Aorta (tissue), 5 donors: ENCODE measurements around the gene TRABD. TPM values are rescaled to one million over a fixed set of nuclear protein-coding genes. Genes with fewer than 3 reads are reported as not detected.
"Not testable (repeated sequence)": the region's sequence is repeated elsewhere in the genome, so short reads cannot be mapped to it uniquely, and the experiment has no call there.

Experiments used
- ATAC-seq: fragments of 200-7000 bp; cut with Tn5 transposase; one replicate; pipeline ENCODE4 v1.9.1; 2022; ENCODE audit warnings: moderate library complexity; ENCODE audit not compliant: low FRiP score
- DNase-seq, 2 donors: peaks; one replicate each; pipeline ENCODE4 v3.0.0-alpha.2; 2020
- H3K27ac ChIP-seq, 2 donors: one replicate each; pipeline ENCODE4 v1.5.1; 2013; ENCODE audit warnings: low read length in 2 of 2, mild to moderate bottlenecking in 2 of 2, moderate library complexity in 2 of 2, control low read depth in 1 of 2, inconsistent platforms in 1 of 2, low read depth in 1 of 2
- H3K27me3 ChIP-seq, 2 donors: one replicate each; pipeline ENCODE4 v1.6.1; 2013; ENCODE audit warnings: control low read depth in 1 of 2, low read length in 1 of 2, mild to moderate bottlenecking in 1 of 2, moderate library complexity in 1 of 2; ENCODE audit not compliant: insufficient read depth in 2 of 2, control insufficient read depth in 1 of 2
- H3K36me3 ChIP-seq, 2 donors: one replicate each; pipeline ENCODE4 v1.6.1; 2013; ENCODE audit warnings: control low read depth in 1 of 2, low read length in 1 of 2, mild to moderate bottlenecking in 1 of 2; ENCODE audit not compliant: insufficient read depth in 2 of 2, control insufficient read depth in 1 of 2
- H3K4me1 ChIP-seq, 2 donors: one replicate each; pipeline ENCODE4 v1.6.1; 2013; ENCODE audit warnings: low read length in 2 of 2, control low read depth in 1 of 2, mild to moderate bottlenecking in 1 of 2, moderate library complexity in 1 of 2; ENCODE audit not compliant: insufficient read depth in 2 of 2, control insufficient read depth in 1 of 2
- H3K4me3 ChIP-seq, 2 donors: one replicate each; pipeline ENCODE4 v1.5.1; 2013; ENCODE audit warnings: low read length in 2 of 2, control low read depth in 1 of 2, mild to moderate bottlenecking in 1 of 2
- H3K9me3 ChIP-seq: one replicate; pipeline ENCODE4 v1.6.1; 2013; ENCODE audit warnings: mild to moderate bottlenecking, low read length; ENCODE audit not compliant: control insufficient read depth
- WGBS, 2 donors: extraction: QIAGEN DNeasy Blood & Tissue Kit; methylation state at CpG; one replicate each; pipeline ENCODE4 v1.1.7; 2013; 5-methylcytosine and 5-hydroxymethylcytosine counted together
- intact Hi-C, 2 donors: fragments of 100-400 bp; cut with DNase I; formaldehyde crosslinking; loops; one replicate each; pipeline versions ENCODE4 v1.14.2 to v1.15.0; 2022
- polyA plus RNA-seq, 2 donors: library from polyadenylated mRNA; stranded (reverse); fragments of 200-250 nt; gene quantifications; one replicate each; pipeline ENCODE4 v1.2.3, GENCODE V29; 2013
- total RNA-seq, 2 donors: library from RNA; stranded (reverse); fragmentation: NEBNext Ultra II Directional; extraction: Animal tissue kit (Norgen Biotek cat#: 25700); gene quantifications; one replicate each; pipeline ENCODE4 v1.2.1, GENCODE V29; 2021
- donor health status: healthy with polysubstance abuse.
- donor health status: Bipolar disorder and iron deficiency.
- donor health status: DM: no; HTN: no; CAD: no.
- donor health status: DM: no; HTN: no; CAD: no.
- donor health status: DM: yes; HTN: yes; CAD: no.

The TRABD gene
- total and polyA plus RNA-seq, 4 donors = 13.5 to 53.2 (median 30.2) TPM

DNA sequence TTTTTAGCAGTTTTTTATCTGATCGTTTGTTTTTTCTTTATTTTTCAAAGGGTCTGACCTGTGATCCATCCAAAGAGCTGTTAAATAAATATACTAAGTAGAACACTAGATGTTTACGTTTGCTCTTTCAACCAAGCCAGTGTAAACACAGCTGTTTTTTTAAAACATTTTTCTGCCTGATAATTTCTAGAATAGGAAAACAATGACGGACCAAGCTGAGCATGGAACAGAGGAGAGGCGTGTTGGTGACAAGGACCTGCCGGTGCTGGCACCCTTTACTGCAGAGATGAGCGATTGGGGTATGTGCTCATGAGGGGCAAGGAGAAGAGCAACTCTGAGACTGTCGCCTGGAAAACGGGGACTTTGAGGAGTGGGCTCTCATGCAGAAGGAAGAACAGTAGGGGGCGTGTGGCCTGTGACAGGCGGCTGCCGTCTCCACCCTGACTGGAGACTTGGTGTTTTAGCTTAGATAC, 43.8 kb upstream of the TRABD start:
- Histone ChIP-seq H3K4me1 (no peaks in the 10 kb centered on the region), H3K9me3 (no peaks in the 10 kb centered on the region), H3K36me3 (no peaks in the 10 kb centered on the region), H3K27me3 (no peaks in the 10 kb centered on the region), H3K4me3 (no peak overlapping the region), H3K27ac (no peak overlapping the region)
- intact Hi-C loops = no loop called here
- WGBS, 2 donors = 5 to 8% methylated on average over 11 of the region's 11 CpGs
- DNase-seq (peak in 1 of 2 donors; percentile 17), ATAC-seq (no peak)

DNA sequence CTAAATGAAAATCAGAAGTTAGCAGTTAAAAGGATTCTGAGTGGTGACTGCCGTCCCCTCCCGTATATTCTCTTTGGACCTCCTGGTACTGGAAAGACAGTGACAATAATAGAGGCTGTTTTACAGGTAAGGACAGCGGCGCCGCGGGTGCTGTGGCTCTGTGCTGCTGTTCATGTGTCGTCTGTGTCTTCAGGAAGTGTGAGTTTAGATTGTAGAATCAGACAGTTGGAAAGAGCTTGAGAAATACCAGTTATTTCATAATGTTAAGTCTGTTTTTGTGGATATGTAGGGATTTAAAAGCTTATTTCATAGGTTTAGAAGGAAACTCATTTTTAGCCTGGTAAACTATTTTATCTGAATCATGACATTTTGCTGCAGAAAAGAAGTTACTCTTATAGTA, 42.6 kb upstream of the TRABD start:
- intact Hi-C loops = no loop called here
- ATAC-seq (no peak), DNase-seq (peak in 1 of 2 donors; percentile 47)
- H3K9me3 ChIP-seq = no peaks in the 10 kb centered on the region
- no peaks in the 10 kb centered on the region for H3K36me3 ChIP-seq
- H3K27ac ChIP-seq = no peak overlapping the region
- H3K4me3 ChIP-seq = no peak overlapping the region
- no peaks in the 10 kb centered on the region for H3K4me1 ChIP-seq
- WGBS, 2 donors = 86 to 88% methylated on average over 7 of the region's 7 CpGs
- no peaks in the 10 kb centered on the region for H3K27me3 ChIP-seq

DNA sequence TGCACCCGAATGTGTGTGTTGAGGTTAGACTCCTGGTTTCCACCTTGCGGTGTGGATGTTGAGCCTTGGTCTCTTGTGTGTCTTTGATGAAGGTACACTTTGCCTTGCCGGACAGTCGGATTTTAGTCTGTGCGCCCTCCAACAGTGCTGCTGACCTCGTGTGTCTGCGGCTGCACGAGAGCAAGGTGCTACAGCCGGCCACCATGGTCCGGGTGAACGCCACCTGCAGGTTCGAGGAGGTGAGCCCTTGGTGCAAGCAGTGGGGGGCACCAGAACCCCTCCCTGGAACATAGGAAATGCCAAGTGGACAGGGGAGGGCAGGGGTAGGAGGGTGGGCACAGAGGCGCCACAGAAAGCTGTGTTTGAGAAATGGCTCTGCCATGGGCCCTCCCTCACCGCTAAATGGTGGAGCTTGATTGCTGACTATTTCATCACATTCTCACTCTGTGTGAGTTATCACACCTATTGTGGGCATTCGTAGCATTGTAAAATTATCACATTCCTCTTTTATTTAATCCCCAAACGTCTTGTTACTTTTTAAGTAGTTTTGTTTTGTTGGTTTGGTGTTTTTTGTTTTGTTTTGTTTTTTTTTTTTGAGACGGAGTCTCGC, 41.6 kb upstream of the TRABD start:
- Histone ChIP-seq H3K27ac (no peak overlapping the region), H3K4me1 (no peaks in the 10 kb centered on the region), H3K9me3 (no peaks in the 10 kb centered on the region), H3K36me3 (no peaks in the 10 kb centered on the region), H3K4me3 (no peak overlapping the region), H3K27me3 (no peaks in the 10 kb centered on the region)
- DNase-seq (peak in 1 of 2 donors; percentile 54), ATAC-seq (no peak)
- 93 to 94% methylated on average over 18 of the region's 18 CpGs for WGBS, 2 donors
- intact Hi-C loops = no loop called here

DNA sequence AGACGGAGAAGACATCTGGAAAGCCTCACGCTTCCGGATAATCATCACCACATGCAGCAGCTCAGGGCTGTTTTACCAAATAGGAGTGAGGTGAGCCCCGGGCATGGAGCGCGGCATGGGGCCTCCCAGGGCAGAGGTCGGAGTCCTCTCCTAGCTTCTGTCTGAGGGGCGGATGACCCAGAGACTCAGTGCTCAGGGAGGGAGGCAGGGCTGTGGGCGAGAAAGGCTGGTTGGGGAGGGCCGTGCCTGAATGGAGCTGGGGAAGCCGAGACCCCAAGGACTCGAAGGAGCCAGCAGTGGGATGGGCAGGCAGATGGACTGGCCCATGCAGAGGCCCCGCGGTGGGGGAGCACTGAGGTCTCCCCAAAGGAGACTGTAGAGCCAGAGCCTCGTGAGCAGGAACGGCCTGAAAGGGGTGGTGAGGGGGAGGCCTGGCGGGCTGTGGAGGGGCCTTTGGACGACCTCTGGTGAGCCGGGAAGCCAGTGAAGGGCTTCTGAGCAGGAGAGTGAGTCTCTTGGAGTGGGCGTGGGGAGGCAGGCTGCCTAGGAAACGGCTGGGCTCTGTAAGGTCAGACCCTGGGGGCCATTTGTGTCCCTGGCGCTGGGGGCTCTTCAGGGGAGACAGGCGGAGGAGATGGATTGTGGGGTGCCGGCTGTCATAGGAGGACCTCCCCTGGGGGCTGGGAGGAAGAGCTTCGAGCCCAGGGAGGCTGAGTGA, 39.8 kb upstream of the TRABD start:
- intact Hi-C loops = no loop called here
- Histone ChIP-seq H3K4me3 (no peak overlapping the region), H3K36me3 (no peaks in the 10 kb centered on the region), H3K27ac (no peak overlapping the region), H3K27me3 (no peaks in the 10 kb centered on the region), H3K4me1 (no peaks in the 10 kb centered on the region), H3K9me3 (no peaks in the 10 kb centered on the region)
- ATAC-seq (peak; percentile 30), DNase-seq (no peak)
- 80 to 87% methylated on average over 25 of the region's 25 CpGs for WGBS, 2 donors

DNA sequence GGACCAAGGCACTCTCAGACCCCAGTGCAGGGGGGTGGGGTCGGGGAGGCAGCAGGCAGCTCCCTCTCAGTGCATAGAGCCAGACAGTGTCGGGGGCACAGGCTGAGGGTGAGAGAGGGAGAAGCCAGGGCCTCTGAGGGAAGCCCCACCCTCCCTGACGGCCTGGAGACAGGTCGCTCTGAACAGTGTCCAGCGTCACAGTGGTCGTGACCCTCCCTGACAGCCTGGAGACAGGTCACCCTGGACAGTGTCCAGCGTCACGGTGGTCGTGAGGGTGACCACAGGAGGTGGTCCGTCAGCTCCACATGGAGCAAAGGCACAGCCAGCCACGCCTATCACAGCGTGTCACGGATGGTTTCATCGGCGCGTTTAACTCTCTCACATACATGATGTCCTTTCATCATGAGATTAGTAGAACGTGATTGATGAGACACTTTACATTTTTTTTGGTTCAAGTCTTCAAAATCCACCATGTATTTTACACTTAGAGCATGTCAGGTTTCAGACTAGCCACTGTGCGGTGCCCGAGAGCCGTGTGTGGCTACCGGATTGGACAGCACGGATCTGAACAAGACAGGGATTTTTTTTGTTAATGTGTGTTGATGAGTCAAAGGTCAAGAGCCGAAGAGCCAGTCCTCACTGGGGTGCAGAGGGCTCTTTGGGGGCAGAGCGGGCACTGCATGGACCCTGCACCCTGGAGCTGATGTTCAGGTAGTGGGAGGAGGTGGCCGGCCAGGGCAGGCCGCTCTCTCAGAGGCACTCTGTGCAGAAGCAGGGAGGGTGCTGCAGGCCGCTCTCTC, 39.1 kb upstream of the TRABD start:
- no peaks in the 10 kb centered on the region for H3K36me3 ChIP-seq
- no peaks in the 10 kb centered on the region for H3K9me3 ChIP-seq
- WGBS, 2 donors = 56 to 58% methylated on average over 27 of the region's 27 CpGs
- H3K27ac ChIP-seq = no peak overlapping the region
- peak; percentile 52 for ATAC-seq
- H3K27me3 ChIP-seq = no peaks in the 10 kb centered on the region
- H3K4me1 ChIP-seq = no peaks in the 10 kb centered on the region
- peak in 1 of 2 donors; percentile 86 for DNase-seq
- no peak overlapping the region for H3K4me3 ChIP-seq
- intact Hi-C loops = no loop called here

DNA sequence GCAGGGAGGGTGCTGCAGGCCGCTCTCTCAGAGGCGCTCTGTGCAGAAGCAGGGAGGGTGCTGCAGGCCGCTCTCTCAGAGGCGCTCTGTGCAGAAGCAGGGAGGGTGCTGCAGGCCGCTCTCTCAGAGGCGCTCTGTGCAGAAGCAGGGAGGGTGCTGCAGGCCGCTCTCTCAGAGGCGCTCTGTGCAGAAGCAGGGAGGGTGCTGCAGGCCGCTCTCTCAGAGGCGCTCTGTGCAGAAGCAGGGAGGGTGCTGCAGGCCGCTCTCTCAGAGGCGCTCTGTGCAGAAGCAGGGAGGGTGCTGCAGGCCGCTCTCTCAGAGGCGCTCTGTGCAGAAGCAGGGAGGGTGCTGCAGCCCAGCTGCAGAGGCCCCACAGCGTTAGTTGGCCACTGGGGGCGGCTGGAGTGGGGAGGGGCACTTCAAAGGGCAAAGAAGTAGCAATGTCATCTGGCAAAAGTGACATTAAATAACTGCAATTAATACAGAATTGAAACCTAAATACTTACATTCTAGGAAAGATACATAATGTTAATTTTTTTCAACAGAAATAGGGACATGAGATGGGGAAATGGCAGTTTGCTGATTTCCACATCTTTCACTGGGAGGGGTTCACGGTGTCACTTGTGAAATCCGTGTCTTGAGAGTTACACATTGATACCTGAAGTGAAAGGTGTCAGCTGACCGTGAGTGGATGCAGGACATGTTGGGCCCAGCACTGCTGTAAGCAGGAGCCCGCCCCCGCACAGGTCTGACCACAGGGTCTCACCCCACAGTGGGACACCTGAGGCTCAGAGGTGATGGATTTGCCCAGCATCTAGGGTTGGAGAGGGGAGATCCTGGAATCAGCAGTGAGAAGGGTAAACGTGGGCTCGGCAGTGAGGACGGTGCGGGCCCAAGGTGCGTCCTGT, 38.2 kb upstream of the TRABD start:
- H3K27ac ChIP-seq, H3K9me3 ChIP-seq, H3K36me3 ChIP-seq, H3K4me1 ChIP-seq, H3K4me3 ChIP-seq, H3K27me3 ChIP-seq, ATAC-seq, intact Hi-C loops, DNase-seq: not testable (repeated sequence)
- WGBS, 2 donors = 89 to 90% methylated on average over 13 to 16 of the region's 26 CpGs

DNA sequence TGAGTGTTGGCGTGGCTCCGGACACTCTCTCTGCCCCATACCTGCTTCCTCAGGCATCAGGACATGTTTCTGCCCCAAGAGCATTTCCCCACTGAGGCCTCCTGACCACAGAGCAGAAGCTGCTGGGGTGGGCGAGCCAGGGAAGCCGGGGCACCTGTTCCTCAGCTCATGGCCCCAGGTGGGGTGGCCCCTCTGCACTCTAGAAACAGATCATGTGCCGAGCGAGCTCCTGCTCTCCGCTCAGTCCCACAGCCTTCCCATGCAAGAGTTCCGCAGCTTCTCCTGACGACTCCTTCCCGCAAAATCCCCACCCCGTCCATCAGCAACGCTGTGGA, 37.6 kb upstream of the TRABD start:
- Histone ChIP-seq H3K4me3 (no peak overlapping the region), H3K9me3 (no peaks in the 10 kb centered on the region), H3K27me3 (no peaks in the 10 kb centered on the region), H3K4me1 (no peaks in the 10 kb centered on the region), H3K36me3 (no peaks in the 10 kb centered on the region), H3K27ac (no peak overlapping the region)
- intact Hi-C loops = no loop called here
- WGBS, 2 donors = 97% methylated on average over 12 of the region's 12 CpGs
- DNase-seq = no peak
- ATAC-seq = no peak

DNA sequence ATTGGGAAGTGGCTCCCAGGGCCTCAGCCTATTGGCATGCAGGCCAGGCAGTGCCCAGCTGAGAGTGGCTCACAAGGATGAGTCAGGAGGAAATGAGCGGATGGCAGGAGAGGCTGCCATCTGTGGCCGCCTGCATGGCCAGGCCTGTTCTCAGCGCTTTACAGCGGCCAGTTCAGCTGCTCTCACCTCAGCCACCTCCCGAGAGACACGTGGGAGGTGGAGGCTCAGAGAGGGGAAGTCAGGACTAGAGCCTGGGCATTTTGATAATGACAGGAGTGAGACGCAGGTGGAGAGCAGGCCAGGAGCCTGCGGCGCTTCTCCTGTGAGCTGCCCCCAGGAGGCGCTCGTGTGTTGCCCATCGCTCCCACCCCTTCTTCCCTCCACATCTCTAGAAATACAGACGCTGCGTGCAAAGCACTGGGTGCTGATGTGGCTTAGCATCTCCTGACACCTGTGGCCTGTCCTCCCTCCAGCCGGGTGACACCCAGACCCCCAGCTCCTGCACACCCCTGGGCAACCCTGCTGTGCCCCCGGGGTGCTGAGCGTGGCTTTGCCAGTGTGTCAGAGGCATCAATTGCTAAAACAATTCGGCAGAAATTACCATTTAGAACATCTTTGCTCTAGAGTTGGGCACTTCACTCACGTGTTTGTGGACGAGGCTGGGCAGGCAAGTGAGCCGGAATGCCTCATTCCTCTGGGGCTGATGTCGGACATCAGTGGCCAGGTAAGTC, 36.6 kb upstream of the TRABD start:
- ATAC-seq (peak; percentile 30), DNase-seq (no peak)
- no peaks in the 10 kb centered on the region for H3K36me3 ChIP-seq
- H3K9me3 ChIP-seq = no peaks in the 10 kb centered on the region
- H3K4me3 ChIP-seq = no peak overlapping the region
- H3K4me1 ChIP-seq = no peaks in the 10 kb centered on the region
- no peaks in the 10 kb centered on the region for H3K27me3 ChIP-seq
- no peak overlapping the region for H3K27ac ChIP-seq
- 75 to 77% methylated on average over 21 to 22 of the region's 22 CpGs for WGBS, 2 donors
- intact Hi-C loops = no loop called here
